Stimulated activated CD8-positive, alpha-beta memory T cell treated with anti-CD3 and anti-CD28 coated beads, Interleukin-7, amount 100 ng/mL, for 24 hours (primary cell): ENCODE data around the gene CLEC10A.
"Not testable (repeated sequence)": the region's sequence is repeated elsewhere in the genome, so short reads cannot be mapped to it uniquely, and the experiment has no call there.

Experiments
- DNase-seq: peaks from one replicate; pipeline ENCODE4 v3.0.0-alpha.2; 2020; ENCODE audit warnings: low read depth

CLEC10A gene

GRCh38 chr17:7079581-7080455 is at the start of gene CLEC10A:
CLEC10A (minus strand) TSS chr17:7080251; CDS start chr17:7078812, 1,439 bp downstream.
- no peak for DNase-seq

- no peak for DNase-seq
Observed at GRCh38 chr17:7129311-7129710, 49.3 kb upstream of the CLEC10A start.

DNA sequence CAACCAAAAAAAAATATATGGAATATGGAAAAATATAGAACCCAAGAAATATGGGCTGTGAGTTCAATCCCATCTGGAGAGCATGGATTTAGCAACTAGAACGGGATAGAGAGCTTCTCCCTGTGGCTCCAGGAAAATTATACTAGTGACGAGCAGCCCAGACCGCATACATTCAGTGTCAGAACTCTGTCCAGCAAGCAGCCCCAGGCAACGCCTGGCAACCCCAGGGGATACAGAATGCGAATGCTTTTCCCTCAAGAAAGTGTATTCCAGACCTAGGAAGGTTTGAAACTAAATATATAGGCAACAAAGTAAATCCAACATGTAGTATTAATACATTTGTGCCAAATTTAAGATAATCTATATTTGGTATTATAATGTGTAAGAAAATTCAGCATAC is 48.1 kb upstream of the CLEC10A start:
- no peak for DNase-seq

DNA sequence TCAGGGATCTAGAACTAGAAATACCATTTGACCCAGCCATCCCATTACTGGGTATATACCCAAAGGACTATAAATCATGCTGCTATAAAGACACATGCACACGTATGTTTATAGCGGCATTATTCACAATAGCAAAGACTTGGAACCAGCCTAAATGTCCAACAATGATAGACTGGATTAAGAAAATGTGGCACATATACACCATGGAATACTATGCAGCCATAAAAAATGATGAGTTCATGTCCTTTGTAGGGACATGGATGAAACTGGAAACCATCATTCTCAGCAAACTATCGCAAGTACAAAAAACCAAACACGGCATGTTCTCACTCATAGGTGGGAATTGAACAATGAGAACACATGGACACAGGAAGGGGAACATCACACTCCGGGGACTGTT is 47.5 kb upstream of the CLEC10A start:
- DNase-seq: not testable (repeated sequence)

- DNase-seq: not testable (repeated sequence)
Observed at GRCh38 chr17:7126386-7126785, 46.3 kb upstream of the CLEC10A start.

DNA sequence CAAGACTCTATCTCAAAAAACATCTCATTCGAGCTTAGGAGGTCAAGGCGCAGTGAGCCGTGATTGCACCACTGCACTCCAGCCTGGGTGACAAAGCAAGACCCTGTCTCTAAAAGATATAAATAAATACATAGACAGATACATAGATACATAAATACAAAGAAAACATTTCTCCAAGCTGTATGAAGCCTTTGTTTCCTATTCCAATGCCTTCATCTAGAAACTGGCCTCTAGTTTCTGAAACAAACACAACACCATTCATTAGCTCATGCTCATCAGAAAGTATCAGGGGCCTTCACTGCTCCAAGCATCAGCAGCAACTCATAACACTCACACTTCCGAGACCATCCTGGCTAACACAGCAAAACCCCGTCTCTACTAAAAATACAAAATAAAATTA is 44.9 kb upstream of the CLEC10A start:
- DNase-seq: no peak

- DNase-seq: no peak
Observed at GRCh38 chr17:7123844-7124243, 43.8 kb upstream of the CLEC10A start.

GRCh38 chr17:7122381-7122780 is 42.3 kb upstream of the CLEC10A start:
- no peak for DNase-seq

DNA sequence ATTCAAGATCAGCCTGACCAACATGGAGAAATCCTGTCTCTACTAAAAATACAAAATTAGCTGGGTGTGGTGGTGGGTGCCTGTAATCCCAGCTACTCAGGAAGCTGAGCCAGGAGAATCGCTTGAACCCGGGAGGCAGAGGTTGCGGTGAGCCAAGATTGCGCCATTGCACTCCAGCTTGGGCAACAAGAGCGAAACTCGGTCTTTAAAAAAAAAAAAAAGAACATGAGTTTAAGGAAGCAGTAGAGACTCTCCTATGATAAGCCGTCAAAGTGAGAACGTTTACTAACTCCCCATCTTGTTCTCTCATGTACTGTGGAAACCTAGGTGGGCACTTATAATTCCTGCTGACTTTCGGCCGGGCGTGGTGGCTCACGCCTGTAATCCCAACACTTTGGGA is 40.6 kb upstream of the CLEC10A start:
- DNase-seq: not testable (repeated sequence)

DNA sequence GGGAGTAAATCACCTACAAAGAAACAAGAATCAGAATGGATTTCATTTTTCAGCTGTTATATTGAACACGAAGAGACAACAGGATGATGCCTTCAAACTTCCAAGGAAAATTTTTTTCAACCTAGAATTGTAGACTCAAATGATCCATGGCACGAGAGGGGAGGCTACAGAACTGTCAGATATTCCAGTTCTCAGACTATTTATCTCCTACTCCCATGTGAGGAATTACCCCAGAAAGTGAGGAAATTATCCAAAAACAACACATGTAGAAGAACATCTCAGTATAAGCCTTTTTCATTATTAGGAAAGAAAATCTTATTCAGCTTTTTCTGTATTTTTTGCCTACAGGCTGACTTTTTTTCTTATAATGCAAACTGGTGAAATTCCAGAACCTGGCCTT is 40.1 kb upstream of the CLEC10A start:
- no peak for DNase-seq

DNA sequence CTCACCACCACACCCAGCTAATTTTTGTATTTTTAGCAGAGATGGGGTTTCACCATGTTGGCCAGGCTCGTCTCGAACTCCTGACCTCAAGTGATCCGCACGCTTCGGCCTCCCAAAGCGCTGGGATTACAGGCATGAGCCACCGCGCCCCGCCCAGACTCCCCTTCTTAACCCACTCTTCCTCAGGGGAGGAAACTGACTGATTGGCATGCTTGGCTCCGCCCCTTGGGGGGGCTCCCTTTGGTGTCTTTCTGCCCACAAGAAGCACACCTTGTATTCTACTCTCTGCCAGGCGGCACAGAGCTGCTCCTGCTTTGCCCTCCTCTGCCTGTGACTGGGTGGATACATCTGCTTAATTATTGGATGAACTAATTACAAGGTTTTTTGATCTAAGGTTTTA is 39.3 kb upstream of the CLEC10A start:
- DNase-seq: no peak

- DNase-seq: no peak
Observed at GRCh38 chr17:7114875-7115614, 35.0 kb upstream of the CLEC10A start.

DNA sequence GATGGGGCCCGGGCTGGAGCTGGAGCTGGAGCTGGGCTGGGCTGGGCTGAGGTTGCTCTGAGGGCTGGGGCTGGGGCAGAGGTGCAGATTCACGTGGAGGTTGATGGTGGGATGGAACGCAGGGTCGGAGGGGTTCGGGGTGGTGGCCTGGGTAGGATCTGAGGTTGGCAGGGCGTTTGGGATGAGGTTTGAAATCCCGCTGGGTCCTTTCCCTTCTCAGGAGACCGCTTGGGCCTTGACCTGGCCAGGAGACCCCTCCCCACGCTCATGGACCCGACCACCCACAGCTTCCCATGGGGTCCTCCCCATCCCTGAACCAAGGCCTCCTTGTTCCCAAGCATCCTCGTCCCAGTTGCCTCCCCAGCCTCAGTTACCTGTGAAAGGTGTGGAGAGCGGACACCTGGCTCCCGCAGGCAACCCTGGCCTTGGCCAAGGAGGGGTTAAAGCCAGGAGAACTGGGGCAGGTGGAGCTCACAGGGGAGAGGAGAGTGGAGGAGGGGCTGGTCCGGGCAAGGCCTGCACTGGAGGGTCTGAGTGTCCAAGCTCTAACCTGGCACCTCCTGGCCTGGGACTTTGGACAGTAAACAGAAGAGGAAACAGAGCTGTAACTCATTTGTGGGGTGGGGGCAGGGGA is 34.3 kb upstream of the CLEC10A start, which contains the start of gene ASGR2:
TSS of gene ASGR2 (minus strand) at position 582 of the 634 bp plus-strand sequence. CDS start 582 bp downstream, outside the sequence.
- no peak for DNase-seq

DNA sequence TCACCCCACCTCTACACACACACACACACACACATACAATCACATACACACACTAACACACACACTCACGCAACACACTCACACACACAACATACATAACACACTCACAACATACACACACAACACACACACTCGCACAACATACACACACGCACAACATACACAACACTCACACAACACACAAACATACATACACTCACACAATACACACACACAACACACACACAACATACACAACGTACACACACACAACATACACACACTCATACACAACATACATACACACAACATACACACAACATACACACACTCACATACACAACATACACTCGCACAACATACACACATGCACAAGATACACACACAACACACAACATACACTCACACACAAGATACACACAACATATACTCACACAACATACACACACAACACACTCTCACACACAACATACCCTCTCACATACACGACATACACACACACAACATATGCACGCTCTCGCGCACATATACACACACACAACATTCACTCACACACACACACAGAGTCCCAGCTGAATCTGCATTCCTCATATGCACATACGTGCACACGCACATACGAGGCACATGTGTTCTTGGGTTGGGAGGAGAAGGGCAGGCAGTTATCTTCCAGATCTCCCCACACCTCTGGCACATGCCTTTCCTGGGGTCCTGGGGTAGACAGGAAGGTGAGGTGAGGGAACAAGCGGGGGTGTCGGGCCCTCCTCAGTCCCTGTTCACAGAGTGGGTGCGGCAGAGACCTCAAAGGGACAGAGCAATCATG is 33.4 kb upstream of the CLEC10A start:
- DNase-seq: no peak

DNA sequence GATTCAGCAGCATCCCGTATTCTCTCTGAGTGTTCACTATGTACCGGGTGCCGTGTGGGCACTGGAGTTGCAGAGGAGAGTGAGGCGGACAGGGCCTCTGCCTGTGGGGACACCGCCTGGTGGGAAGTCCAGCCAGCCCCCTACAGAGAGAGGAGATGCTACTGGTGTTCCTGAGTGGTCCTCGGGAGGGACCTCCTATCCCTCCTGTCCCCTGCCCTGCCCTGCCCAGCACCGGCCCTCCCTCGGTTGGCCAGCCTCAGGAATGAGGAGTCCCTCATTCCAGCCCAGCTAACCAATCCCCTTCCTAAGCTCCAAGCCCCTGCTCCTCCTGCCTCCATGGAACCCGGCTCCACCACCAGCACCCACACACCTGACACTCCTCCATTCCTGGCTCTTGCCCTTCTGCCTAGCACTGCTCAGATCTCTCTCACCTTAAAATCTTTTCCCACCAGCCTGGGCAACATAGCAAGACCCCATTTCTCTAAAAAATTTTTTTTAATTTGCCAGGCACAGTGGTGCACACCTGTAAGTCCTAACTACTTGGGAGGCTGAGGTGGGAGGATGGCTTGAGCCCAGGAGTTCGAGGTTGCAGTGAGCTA is 32.6 kb upstream of the CLEC10A start:
- DNase-seq: no peak

- DNase-seq: no peak
Observed at GRCh38 chr17:7111784-7112509, 31.9 kb upstream of the CLEC10A start.

- no peak for DNase-seq
Observed at GRCh38 chr17:7110617-7111306, 30.7 kb upstream of the CLEC10A start.

- no peak for DNase-seq
Observed at GRCh38 chr17:7109461-7110322, 29.6 kb upstream of the CLEC10A start.

DNA sequence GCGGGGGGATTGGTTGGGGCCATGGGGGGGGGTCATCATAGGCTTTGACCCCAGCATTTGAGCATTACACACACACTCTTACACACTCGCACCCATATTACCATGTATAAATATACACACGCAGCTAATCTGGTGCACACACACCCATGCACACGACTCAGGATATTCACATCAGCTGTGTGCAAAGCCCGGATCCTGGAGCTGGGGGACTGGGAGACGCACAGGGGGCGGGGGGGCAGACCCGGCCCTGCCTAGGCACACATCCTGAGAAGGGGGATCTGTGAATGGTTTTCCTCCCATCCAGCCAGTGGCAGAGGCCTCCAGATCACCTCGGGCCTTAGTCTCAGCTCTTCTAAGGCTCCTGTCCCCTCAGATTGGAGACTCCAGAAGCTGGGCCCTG is 28.9 kb upstream of the CLEC10A start:
- DNase-seq: no peak
